GM10266 (cell line): ENCODE measurements around the gene VEPH1.

Experiments
- DNase-seq: peaks from one replicate; pipeline ENCODE4 v3.0.0; 2012; ENCODE audit errors: extremely low spot score
- TF ChIP-seq, protein P1 (sequence below): IDR thresholded peaks from 2 replicates; pipeline ENCODE4 v1.5.1; 2012; ENCODE audit warnings: mild to moderate bottlenecking, low read depth; ENCODE audit not compliant: control insufficient read depth, insufficient read depth; ENCODE audit errors: missing control alignments

VEPH1 gene

DNA sequence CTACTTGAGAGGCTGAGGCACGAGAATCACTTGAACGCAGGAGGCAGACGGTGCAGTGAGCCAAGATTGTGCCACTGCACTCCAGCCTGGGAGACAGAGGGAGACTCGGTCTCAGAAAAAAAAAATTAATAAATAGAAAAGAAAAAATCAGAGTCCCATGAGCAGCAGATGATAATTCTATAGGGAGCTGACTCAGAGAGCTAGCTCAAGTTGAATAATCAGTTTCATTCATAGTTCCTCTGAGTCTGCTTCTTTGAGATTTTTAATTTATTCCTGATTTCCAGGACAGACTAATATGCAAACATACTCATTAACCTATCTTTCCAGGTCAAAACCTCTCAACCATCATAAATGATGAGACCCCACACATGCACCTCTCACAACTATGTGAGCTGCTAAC lies 121.6 kb downstream of the VEPH1 start:
- no peak for DNase-seq
- TF ChIP-seq, protein P1, sequence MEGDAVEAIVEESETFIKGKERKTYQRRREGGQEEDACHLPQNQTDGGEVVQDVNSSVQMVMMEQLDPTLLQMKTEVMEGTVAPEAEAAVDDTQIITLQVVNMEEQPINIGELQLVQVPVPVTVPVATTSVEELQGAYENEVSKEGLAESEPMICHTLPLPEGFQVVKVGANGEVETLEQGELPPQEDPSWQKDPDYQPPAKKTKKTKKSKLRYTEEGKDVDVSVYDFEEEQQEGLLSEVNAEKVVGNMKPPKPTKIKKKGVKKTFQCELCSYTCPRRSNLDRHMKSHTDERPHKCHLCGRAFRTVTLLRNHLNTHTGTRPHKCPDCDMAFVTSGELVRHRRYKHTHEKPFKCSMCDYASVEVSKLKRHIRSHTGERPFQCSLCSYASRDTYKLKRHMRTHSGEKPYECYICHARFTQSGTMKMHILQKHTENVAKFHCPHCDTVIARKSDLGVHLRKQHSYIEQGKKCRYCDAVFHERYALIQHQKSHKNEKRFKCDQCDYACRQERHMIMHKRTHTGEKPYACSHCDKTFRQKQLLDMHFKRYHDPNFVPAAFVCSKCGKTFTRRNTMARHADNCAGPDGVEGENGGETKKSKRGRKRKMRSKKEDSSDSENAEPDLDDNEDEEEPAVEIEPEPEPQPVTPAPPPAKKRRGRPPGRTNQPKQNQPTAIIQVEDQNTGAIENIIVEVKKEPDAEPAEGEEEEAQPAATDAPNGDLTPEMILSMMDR, result no peak

DNA sequence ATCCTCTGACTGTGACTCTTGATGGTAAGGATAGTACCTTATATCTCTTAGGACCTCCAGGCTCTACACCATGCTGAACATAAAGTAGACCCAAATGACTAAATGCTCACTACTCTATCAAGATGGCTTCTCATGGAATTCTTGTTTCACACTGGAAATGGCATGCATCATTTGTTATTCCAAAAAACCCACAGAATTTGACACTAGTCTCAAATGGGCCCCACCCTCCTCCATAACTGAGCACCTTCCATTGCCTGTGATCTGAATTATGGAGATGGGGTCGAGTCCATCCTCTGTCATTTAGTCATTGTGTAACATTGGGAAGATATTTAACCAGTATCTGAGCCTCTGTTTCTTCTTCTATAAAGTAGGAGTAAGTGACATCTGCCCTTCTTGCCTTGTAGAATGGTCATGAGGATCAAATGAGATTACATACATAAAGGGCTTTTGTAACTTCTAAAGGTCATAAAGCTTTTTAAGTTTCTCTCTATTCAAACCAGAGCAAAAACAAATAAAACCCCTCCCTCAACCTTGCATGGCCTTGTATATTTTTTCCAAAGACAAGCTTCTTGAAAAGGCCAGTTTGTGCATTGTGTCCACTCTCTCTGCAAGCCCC lies 123.6 kb downstream of the VEPH1 start:
- DNase-seq, result no peak
- TF ChIP-seq, protein P1, result no peak

DNA sequence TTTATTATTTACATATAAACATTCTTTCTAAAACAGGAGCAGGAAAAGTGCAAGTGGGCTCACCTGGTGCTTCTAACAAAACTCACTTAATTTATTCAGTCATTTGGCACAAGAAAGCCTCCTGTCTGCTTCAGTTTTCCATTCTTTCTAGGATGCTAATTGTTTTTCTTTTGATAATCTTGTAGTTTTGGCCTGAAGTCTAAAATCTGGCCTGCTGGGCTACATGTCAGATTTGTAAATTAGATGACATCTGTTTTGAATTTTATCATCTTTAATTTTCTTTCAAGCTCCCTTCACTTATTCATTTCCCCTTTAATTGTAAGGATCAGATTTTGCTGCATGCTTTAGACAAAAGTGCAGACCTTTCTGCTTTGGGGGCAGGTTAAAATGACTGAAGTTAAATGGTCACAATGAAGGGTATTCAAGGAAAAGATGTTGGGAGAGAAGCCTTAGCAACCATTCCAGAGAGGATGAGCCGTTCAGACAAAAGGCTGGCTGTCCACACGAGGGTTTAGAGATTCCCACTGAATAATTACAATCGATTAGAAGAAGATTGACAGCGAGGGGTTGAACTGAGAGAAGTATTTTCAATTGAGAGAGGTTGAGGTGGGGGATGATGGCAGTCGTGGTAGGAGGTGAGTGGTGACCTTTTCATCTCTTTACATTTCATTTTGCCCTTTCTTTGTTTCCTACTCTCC lies 126.5 kb downstream of the VEPH1 start:
- TF ChIP-seq, protein P1, result no peak
- no peak for DNase-seq

DNA sequence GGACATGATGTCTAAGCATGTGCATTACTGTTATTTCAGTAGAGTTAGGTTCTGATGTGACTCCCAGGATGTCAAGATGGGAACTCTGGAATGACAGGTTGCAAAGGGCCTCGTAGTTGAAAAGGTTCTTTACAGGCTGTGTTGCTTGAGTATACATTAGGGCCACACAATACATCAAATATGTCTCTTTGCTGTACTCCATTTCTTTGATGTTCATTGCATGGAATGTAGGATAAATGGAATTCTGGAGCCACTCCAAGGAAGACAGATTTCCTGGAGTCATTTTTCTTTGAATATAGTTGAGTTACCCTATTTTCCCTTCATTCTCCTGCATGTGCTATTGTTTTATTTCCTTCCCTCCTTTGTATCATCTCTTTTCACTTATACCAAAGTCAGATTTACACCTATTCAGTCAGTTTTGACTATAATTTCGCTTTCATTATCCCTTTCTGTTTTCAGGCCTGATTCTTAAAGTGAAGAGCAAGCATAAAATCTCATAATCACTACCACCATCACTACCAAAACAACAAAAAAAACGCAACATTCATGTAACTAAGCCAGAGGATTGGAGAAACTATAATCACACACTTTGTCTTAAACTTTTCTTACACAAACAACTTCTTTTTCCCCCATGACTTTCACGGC lies 127.8 kb downstream of the VEPH1 start:
- TF ChIP-seq, protein P1, result no peak
- no peak for DNase-seq

DNA sequence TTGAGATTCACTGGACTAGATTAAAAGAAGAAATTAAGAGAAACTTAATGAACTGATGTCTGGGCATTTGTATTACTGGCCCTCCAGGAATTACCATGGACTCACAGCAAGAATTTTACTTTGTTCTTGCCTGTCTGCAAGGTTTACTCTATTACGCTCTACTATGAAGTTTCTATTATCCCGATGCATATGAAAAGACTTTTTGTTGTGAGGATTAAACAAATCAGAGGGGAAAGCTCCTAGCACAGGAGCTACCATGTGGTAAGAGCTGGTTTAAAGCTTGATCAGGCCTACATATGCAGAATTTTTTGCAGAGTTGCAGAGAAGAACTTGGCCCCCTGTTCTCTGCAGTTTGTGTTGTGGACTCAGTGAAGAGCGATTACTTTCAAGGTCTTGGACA lies 128.3 kb downstream of the VEPH1 start:
- TF ChIP-seq, protein P1, result no peak
- no peak for DNase-seq

DNA sequence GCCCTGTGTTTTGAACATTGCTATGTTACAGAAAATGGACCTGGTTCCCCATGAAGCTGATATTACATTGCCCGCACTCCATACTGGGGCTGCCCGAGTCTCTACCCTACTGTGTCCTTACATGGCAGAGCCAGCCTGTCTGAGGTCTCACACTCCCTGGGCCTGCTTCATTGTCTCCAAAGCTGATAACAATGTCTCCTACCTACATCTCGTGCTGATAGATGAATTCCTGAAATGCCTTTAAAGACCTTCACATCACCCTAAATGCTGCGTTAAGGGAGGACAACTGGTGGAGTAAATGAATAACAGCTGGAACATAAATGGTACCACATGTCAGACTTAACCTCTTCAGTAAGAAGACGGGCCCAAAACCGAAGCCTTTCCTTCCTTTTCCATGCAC lies 129.4 kb downstream of the VEPH1 start:
- no peak for DNase-seq
- TF ChIP-seq, protein P1, result no peak

DNA sequence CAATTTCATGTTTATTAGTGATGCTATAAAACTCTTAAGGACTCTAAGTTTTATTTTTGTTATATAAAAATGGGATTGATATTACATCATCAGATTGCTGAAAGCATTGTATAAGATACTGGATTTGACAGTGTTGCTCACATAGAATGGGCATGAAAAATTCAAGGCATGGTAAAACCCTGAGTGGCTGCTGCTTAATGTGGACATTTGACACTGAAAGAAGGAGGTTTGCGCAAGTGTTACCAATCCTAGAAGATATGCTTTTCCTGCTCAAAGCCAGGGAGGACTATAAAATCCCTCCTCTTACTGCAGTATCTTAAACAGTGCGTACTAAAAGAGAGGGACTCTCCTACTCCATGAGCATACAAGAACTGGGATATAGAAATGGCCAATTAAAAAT lies 132.3 kb downstream of the VEPH1 start:
- DNase-seq, result no peak
- TF ChIP-seq, protein P1, result no peak
